Adrenal gland (tissue), 12 donors: ENCODE results near the gene UBE3B. TPM values are rescaled to one million over a fixed set of nuclear protein-coding genes. Genes with fewer than 3 reads are reported as not detected.
A peak's percentile ranks its signal among the peaks of the same experiment; 100 is the strongest.

Source experiments
- DNase-seq, 7 donors: peaks; one replicate each; pipeline ENCODE4 v3.0.0-alpha.2; 2019 to 2020
- H3K27ac ChIP-seq, 5 donors: fragments of 200-600 bp; sonication (generic) in 4 of 5; 1 replicate in 3 of 5; 2 replicates in 2 of 5; pipeline versions ENCODE4 v1.5.1 to v1.8.0; 2016 to 2020; ENCODE audit warnings: mild to moderate bottlenecking in 1 of 5
- H3K27me3 ChIP-seq: fragments of 200-600 bp; 2 replicates; pipeline ENCODE4 v1.8.0; 2021
- H3K36me3 ChIP-seq, 2 donors: fragments of 200-600 bp; replicated peaks in 1 of 2; 1 replicate in 1 of 2; 2 replicates in 1 of 2; pipeline versions ENCODE4 v1.5.1 to v1.8.0; 2018 to 2022
- H3K4me1 ChIP-seq, 2 donors: fragments of 200-600 bp; replicated peaks in 1 of 2; 1 replicate in 1 of 2; 2 replicates in 1 of 2; pipeline versions ENCODE4 v1.5.1 to v1.8.0; 2018 to 2021
- H3K4me3 ChIP-seq, 4 donors: fragments of 200-600 bp; sonication (generic) in 3 of 4; one replicate each; pipeline ENCODE4 v1.5.1; 2016 to 2018
- H3K9me3 ChIP-seq, 3 donors: fragments of 200-600 bp; sonication (generic) in 1 of 3; replicated peaks in 1 of 3; 1 replicate in 2 of 3; 2 replicates in 1 of 3; pipeline versions ENCODE4 v1.5.1 to v1.8.0; 2016 to 2021
- CTCF ChIP-seq, 6 experiments: fragments of 450-650 bp in 4 of 6; fragments of 200-600 bp in 2 of 6; sonication (generic) in 1 of 6; IDR thresholded peaks; 1 replicate in 5 of 6; 2 replicates in 1 of 6; pipeline versions ENCODE4 v1.5.1 to v1.8.0; 2016 to 2021; ENCODE audit warnings: antibody characterized with exemption in 6 of 6, mild to moderate bottlenecking in 2 of 6, moderate library complexity in 1 of 6
- POLR2A ChIP-seq, 2 donors: fragments of 450-650 bp; IDR thresholded peaks; one replicate each; pipeline ENCODE4 v1.6.1; 2017; ENCODE audit warnings: antibody characterized with exemption in 2 of 2, mild to moderate bottlenecking in 2 of 2, moderate library complexity in 1 of 2
- WGBS, 4 donors: extraction: QIAGEN DNeasy Blood & Tissue Kit in 2 of 4; methylation state at CpG; one replicate each; pipeline versions ENCODE4 v1.1.5 to v1.1.7; 2013 to 2017; 5-methylcytosine and 5-hydroxymethylcytosine counted together
- intact Hi-C, 2 donors: fragments of 100-400 bp; cut with DNase I; formaldehyde crosslinking; loops; one replicate each; pipeline versions ENCODE4 v1.14.1 to v1.15.0; 2022 to 2023
- polyA plus RNA-seq, 3 donors: library from polyadenylated mRNA; stranded (reverse); fragments of 200-250 nt in 2 of 3; fragments of 350-450 nt in 1 of 3; fragmentation: Illumina TruSeq in 1 of 3; extraction: RNeasy Lipid Tissue Mini Kit (QIAGEN cat#74804) in 1 of 3; gene quantifications; one replicate each; pipeline ENCODE4 v1.2.3, GENCODE V29; 2013 to 2014
- total RNA-seq, 9 donors: library from RNA; depleted of rRNA in 4 of 9; stranded (reverse); fragments of >200 nt in 4 of 9; fragments of 120-200 nt in 1 of 9; fragmentation: NEBNext Ultra II Directional in 1 of 9; extraction: Animal tissue kit (Norgen Biotek cat#: 25700) in 1 of 9; gene quantifications; one replicate each; pipeline versions ENCODE4 v1.1.0 to v1.2.4, GENCODE V29; 2013 to 2023
- donor health status: healthy with polysubstance abuse.
- donor health status: Bipolar disorder and iron deficiency.
- donor health status: DM: yes; HTN: yes; CAD: no.
- donor health status: DM: no; HTN: no; CAD: no.
- donor health status: DM: no; HTN: no; CAD: no.
- donor health status: DM: yes; HTN: yes; CAD: no.

Gene UBE3B
- total and polyA plus RNA-seq, 12 donors: 16.0 to 79.5 (median 39.5) TPM

GRCh38 chr12:109502332-109502731, 24.9 kb downstream of the UBE3B start:
- DNase-seq: peak in 1 of 7 donors; percentile 3
- H3K9me3 ChIP-seq: no peaks in the 10 kb centered on the region
- no peak overlapping the region for H3K27ac ChIP-seq
- peaks cover 0 to 90% of the 10 kb centered on the region in 2 donors for H3K36me3 ChIP-seq
- H3K4me1 ChIP-seq: no peaks in the 10 kb centered on the region
- 94 to 97% (median 96%) methylated on average over 5 of the region's 5 CpGs for WGBS, 4 donors
- intact Hi-C loops: no loop called here
- H3K4me3 ChIP-seq: no peak overlapping the region
- no peaks in the 10 kb centered on the region for H3K27me3 ChIP-seq
- TF ChIP-seq POLR2A (IDR thresholded peaks at IDR 0.05) (no peak), CTCF (IDR thresholded peaks at IDR 0.05) (no peak)

- H3K27me3 ChIP-seq: no peaks in the 10 kb centered on the region
- H3K36me3 ChIP-seq: peaks cover 0 to 97% of the 10 kb centered on the region in 2 donors
- H3K4me1 ChIP-seq: no peaks in the 10 kb centered on the region
- no peak overlapping the region for H3K4me3 ChIP-seq
- H3K9me3 ChIP-seq: no peaks in the 10 kb centered on the region
- peak in 1 of 7 donors; percentile 3 for DNase-seq
- intact Hi-C loops: no loop called here
- TF ChIP-seq POLR2A (IDR thresholded peaks at IDR 0.05) (no peak), CTCF (IDR thresholded peaks at IDR 0.05) (no peak)
- no peak overlapping the region for H3K27ac ChIP-seq
- 77 to 90% (median 79%) methylated on average over 3 of the region's 3 CpGs for WGBS, 4 donors
Observed at GRCh38 chr12:109503611-109504010, 26.2 kb downstream of the UBE3B start.

GRCh38 chr12:109504068-109504467, 26.6 kb downstream of the UBE3B start:
- intact Hi-C loops: no loop called here
- Histone ChIP-seq H3K4me1 (no peaks in the 10 kb centered on the region), H3K36me3 (peaks cover 0 to 97% of the 10 kb centered on the region in 2 donors), H3K27ac (no peak overlapping the region), H3K27me3 (no peaks in the 10 kb centered on the region), H3K9me3 (no peaks in the 10 kb centered on the region), H3K4me3 (no peak overlapping the region)
- no peak for TF ChIP-seq CTCF (IDR thresholded peaks at IDR 0.05)
- no peak for TF ChIP-seq POLR2A (IDR thresholded peaks at IDR 0.05)
- 63 to 77% (median 71%) methylated on average over 1 of the region's 1 CpG for WGBS, 4 donors
- DNase-seq: peak in 1 of 7 donors; percentile 47

- TF ChIP-seq CTCF (IDR thresholded peaks at IDR 0.05): no peak
- no peak for TF ChIP-seq POLR2A (IDR thresholded peaks at IDR 0.05)
- Histone ChIP-seq H3K27ac (peak overlapping the region in 1 of 5 donors; percentile 54), H3K4me3 (no peak overlapping the region), H3K36me3 (peaks cover 0 to 89% of the 10 kb centered on the region in 2 donors), H3K27me3 (no peaks in the 10 kb centered on the region), H3K9me3 (no peaks in the 10 kb centered on the region), H3K4me1 (peaks cover 0 to 22% of the 10 kb centered on the region in 2 donors)
- 32 to 59% (median 49%) methylated on average over 7 to 15 of the region's 15 CpGs for WGBS, 4 donors
- DNase-seq: peak; percentile 33 to 75 (median 64)
- intact Hi-C loops: no loop called here
Observed at GRCh38 chr12:109510196-109510595, 32.8 kb downstream of the UBE3B start.
